GM21576 (cell line): ENCODE results near the gene PRKCI.
"Not testable (repeated sequence)": the region's sequence is repeated elsewhere in the genome, so short reads cannot be mapped to it uniquely, and the experiment has no call there.

Experiments used
- ATAC-seq: cut with Tn5 transposase; IDR thresholded peaks from one replicate; pipeline ENCODE4 v1.9.1; 2021; ENCODE audit warnings: mild to moderate bottlenecking, moderate library complexity; ENCODE audit not compliant: unreplicated experiment

The PRKCI gene

GRCh38 chr3:170331143-170331542 is 108.9 kb downstream of the PRKCI start:
- ATAC-seq, result no peak

- no peak for ATAC-seq
Observed at GRCh38 chr3:170337420-170337819, 115.2 kb downstream of the PRKCI start.

- ATAC-seq, result no peak
Observed at GRCh38 chr3:170338690-170339340, 116.6 kb downstream of the PRKCI start.

- not testable (repeated sequence) for ATAC-seq
Observed at GRCh38 chr3:170342273-170342672, 120.0 kb downstream of the PRKCI start.

GRCh38 chr3:170343859-170344258 is 121.6 kb downstream of the PRKCI start:
- not testable (repeated sequence) for ATAC-seq

- ATAC-seq, result no peak
Observed at GRCh38 chr3:170344971-170345370, 122.7 kb downstream of the PRKCI start.

- no peak for ATAC-seq
Observed at GRCh38 chr3:170346481-170347392, 124.5 kb downstream of the PRKCI start.

GRCh38 chr3:170350515-170351413 is 128.5 kb downstream of the PRKCI start:
- peak; percentile 57 for ATAC-seq

GRCh38 chr3:170352936-170353335 is 130.7 kb downstream of the PRKCI start:
- peak; percentile 17 for ATAC-seq

GRCh38 chr3:170353485-170353884 is 131.3 kb downstream of the PRKCI start:
- ATAC-seq, result no peak

- ATAC-seq, result no peak
Observed at GRCh38 chr3:170354760-170355159, 132.5 kb downstream of the PRKCI start.
